NCI-H1417 treated with DMSO at 0.1 percent for 48 hours (cell line): Measurements from ENCODE around the gene MSX2.
"Not testable (repeated sequence)": the region's sequence is repeated elsewhere in the genome, so short reads cannot be mapped to it uniquely, and the experiment has no call there.

ENCODE experiments used
- DNase-seq: peaks from one replicate; lab custom pipeline; 2025; lab: John Stamatoyannopoulos, UW

The MSX2 gene

DNA sequence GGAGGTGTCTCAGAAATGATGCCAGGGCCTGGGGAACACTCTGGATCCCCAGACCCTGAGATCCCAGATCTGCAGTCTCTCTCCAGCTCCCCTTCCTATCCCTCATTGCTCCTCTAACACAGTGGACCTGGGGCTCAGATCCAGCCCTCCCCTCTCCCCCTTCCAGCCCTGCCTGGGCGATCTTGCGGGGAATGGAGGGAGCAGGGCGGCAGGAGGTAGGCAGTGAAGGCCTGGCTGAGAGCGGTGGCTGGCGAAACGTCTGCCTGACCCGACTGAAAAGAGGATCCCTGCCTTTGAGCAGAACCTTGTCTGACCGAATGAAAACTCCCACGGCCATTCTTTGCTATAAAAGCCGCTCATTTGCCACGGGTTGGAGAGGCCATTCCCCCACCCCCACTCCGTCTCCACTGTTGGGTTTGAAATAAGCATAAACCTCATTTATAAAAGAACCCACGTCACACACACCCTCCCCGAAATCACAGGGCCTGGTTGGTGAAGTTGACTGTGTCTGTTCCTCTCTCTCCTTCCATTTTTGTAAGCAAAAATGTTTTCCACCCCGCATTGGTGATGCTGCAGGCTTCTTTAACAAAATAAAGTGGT is 8.8 kb downstream of the MSX2 start:
- no peak for DNase-seq

DNA sequence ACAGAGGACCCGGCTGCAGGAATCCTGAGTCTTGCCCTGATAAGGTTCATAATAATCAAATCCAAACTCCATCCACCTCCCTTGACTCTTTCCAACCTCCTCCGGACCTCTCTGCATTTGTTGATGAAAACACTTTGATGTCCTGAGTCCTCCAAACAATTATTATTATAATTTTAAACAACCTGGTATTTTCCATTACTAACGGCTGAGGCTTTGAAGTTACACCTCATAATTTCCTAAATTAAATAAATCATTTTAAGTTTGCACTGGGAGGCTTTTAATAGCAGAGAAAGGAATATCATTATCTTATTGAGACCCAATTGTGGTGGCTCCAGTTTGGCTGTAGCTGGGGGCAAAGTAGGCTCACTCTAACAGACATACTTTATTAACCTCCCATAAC is 9.5 kb downstream of the MSX2 start:
- no peak for DNase-seq

DNA sequence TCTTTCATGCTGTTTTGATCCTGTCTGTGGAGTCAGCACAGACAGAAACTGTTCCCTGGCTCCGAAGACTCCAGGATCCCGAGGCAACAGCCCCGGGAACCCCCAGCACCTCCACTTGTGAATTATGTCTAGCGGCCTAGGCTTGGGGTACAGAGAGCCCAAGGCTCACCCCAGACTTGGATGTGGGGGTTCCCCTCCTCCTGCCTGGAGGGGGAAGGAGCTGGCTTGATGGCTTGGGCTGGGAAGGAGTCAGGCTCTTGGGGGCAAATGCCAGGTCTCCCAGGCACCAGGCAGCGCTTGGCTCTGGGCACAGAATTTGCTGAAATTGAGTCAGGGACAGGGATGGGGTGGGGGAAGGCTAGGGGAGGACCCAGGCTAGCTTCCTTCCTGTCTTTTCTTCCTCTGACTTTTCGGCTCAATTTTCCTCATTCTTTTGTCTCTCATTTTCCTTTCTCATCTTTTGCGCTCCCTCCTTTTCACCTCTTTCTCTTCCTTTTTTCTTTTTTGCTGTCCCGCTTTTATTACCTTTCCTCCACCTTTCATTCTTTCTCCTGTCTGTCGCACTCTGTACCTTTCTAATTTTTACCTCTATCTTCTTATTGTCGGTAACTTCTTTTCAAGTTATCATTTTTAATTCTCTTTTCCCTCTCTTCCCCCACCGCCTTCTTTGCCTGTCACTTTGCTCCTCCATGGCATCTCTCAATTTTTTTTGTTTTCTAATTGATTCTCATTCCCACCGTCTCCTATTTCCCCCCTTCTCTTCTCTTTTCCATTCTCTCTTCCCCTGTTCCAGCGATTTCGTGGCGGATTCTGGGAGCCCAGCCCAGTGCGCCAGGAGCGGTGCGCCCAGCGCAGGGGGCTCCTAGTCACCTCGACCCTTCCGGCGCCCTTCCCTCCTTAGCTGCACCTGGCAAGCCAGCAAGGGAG is 10.5 kb downstream of the MSX2 start:
- DNase-seq: no peak

DNA sequence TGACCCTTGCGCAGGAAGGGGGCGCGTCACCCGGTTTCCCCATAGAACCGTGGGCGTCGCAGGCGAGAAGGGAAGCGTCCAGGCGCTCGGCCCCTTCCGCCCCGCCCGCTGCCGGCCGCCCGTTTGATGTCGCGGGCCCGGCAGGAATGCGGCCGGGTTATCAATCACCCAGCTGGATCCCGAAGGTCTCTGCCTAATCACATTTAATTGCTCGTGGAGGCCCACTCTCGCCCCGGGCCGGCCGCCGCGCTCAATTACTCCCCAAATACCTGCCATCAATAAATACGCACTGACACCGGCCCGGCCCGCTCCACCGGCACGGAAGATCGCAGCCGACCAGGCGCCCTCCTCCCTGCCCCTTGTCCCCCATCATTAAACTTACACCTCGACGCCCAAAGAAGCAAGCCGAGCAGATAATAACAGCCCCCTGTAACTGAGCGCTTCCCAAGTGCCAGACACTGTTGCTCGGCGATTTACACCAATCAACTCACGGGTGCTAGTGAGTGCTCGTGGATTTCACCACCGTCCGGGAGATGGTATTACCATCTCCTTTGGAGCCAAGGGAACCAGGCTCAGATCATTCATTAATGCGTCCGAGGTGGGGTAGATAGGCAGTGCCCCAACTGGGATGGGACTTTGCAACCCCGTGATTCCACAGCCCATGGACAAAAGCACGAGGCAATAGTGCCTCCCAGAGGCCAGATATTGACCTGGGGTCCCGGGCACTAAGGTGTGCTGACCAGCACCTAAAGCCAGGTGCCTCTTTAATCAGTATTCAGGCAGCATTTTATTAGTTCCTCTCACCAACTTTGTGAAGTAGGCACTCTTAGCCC is 11.3 kb downstream of the MSX2 start:
- DNase-seq: no peak

DNA sequence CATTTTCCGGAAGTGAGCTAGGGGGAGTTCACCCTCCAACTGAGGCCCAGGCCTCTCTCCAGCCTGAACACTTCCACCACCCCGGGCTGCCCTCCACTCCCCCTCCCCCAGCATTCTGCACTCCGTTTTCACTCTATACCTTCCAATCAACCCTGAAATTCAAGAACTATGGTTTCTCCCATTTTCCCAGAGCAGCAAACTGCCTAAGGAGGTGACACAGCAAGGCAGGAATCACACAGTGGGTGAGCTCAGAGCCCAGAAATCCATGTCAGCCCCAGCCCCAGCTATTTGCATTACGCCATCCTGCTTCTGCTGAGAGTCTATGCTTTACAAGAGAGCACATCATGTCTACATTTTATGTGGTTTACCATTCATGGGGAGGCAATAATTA is 11.9 kb downstream of the MSX2 start:
- DNase-seq: no peak

DNA sequence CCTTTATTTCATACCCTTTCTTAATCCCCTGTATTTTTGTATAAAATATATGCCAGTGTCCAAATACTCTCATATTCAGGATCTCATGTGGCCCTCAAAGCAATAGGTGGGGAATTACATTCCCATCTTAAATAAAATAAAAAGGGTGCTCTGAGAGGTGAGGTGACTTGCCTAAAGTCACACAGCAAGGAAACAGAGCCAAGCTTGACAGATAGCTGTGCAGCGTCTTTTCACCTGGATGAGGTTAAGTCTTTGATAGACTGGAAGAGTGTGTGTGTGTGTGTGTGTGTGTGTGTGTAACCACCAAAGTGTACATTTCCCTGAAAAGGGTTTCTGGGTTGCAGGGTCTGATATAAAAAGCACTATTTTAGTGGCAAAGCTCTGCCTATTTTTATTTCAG is 12.4 kb downstream of the MSX2 start:
- DNase-seq: no peak

DNA sequence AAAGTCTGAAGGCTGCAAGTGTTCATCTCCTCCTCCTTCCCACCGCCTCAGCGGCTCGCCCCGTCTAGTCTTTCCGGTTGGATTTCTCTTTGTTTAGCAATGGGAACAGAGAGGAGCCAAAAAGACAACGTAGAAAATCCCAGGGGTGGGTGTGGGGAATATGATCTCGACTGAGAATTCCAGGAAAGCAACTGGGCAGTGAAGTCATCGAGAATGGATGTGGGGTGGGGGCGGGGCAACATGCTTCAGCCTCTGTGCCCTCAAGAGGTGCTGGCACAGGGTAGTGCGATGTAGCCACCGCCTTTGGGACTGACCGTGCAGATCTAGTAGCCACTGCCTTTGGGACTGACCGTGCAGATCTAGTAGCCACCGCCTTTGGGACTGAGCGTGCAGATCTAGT is 12.9 kb downstream of the MSX2 start:
- no peak for DNase-seq

DNA sequence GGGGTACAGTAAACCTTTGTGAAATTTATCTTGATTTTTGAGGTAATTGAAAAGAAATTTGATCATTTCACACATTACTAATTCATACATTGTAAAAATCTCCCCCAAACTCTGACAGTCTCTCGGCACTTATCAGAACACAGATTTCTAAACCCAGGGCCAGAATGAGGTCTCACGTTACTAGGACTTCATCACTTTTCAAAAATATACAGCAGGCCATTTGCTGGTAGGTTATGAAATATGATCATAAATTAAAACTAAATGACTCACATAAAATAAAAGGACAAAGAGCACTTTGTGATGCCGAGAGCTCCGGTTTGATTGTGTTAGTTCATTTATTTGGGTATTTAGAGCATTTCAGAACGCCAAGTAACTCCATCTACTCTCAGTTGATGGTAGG is 17.0 kb downstream of the MSX2 start:
- no peak for DNase-seq

DNA sequence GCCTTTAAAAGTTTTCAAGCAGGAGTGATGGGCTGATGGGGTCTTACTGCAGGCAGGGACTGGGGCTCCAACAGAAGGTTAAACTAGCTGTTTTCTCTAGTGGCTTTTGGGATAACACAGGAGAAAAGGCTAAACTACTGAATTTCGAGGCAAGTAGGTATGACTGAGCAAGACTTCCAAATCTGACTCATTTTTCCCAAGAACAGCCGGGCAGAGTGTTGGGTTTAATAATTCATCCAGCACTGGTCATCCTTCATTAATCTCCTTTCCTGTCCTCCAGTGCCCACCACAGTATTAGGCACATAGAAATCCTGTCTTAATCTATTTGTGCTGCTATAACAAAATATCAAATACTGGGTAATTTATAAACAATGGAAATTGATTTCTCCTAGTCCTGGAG is 20.5 kb downstream of the MSX2 start:
- DNase-seq: no peak

DNA sequence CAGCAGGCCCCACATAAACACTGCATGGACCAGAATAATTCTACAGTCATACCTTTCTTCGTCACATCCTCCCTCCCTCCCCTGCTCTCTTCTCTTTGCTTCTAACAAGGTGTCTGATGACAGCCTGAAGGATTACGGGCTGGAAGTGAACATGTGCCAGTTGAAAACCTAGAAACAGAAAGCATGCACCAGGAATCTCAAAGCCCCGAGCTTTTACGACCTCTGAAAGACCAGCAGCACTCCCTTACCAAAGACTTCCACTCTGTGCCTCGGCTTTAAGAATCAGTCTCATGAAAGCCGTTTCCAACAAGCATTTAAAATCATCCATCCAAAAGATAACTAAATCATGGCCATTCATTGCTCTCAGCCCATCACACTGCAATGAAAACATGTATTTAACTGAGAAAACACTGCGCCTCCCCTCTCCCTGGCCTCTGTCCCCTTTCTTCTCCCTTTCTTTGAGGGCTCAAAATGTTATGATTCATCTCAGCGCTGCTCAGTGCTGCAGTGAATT is 21.3 kb downstream of the MSX2 start:
- no peak for DNase-seq

DNA sequence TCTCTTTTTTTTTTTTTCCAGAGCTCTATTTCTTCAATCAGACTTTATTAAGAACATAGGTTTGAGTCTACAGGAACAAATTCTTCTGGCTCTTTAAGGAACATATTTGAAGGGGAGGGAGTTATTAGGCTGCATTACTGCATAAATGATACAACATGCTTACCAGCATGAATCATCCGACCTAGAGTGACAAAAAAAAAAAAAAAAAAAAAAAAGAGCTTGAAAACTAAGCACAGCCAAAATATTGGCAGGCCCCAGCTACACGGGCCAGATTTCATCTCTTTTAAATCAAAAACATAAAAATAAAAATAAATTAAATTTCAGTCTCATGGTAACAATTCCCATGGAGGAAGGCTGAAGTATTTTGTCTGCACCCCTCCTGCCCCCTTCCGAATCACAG is 26.3 kb downstream of the MSX2 start:
- DNase-seq: no peak

DNA sequence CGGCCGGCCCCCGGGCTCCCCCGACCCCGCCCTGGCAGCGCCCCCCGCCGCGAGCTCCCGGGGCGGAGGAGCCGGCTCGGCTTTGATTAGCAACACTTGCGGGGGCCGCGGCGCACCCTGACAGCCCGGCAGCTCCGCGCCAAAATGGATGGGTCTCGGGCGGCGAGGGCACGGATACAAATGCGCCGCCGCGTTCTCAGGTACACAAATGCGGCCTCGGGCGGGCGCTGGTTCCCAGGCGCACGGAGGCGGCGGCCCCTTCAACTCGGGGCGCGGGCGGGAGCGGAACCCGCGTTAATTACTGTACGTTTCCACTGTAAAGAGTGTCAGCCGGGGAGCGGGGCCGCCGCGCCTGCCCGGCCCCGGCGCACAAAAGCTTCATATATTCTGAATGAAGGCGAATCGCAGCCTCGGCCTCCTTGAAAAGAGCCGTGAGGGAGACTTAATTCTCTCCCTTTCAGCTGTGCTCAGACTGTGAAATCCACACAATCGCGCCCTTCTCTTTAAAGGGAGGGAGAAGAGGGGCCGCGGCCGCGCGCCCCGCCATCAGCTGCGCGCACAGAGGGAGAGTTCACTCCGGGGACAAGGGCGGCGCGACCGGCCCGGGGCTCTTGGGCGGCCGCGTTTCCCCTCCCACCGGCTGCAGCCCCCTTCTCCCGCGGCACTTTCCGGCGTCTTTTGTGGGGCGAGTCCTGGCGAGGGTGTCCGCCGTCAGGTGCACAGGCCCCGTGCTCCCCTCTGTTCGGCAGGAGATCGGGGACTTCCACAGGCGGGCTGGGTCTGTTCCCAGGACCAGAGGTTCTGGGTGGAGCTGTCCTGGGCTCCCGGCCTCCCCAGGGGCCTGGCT is 27.0 kb downstream of the MSX2 start:
- DNase-seq: no peak

DNA sequence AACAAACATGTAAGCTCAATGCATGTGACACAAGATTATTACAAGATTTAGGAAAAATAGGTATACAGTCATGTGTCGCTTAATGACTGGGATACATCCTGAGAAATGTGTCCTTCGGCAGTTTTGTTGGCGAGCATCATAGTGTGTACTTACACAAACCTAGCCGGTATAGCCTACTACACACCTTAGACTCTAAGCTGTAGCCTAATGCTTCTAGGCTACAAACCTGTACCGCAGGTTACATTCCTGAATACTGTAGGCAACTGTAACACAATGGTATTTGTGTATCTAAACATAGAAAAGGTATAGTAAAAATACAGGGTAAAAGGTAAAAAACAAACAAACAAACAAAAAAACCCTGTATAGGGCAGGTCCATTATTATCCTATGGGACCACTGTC is 27.7 kb downstream of the MSX2 start:
- DNase-seq: no peak

DNA sequence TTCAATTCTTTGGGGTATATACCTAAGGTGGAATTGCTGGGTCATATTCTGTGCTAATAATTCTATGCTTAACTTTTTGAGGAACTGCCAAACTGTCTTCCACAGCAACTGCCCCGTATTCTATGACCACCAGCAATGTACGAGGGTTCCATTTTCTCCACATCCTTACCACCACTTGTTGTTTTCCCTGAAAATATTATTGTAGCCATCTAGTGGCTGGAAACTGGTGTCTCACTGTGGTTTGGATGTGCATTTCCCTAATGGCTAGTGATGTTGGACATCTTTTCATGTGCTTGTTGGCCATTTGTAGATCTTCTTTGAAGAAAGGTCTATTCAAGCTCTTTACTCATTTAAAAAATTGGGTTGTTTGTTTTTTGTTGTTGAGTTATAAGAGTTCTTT is 30.7 kb downstream of the MSX2 start:
- DNase-seq: no peak

DNA sequence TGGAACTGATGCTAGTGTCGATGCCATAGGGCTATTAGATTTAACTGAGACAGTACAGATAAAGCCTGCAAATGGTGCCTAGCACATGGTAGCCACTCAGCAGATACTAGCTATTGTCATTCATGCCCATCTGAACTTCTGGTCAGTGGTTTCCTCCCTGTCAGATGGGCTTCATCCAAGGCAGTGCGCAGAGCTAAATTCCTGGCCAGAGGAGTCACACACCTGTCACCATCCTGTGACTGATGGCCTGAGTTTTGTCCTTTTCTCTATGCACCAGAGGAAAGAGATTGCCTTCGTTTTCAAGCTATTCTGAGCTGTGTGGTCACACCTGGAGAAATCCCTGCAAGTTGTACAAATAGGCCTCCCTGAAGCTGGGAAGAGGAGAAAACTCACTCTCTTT is 34.7 kb downstream of the MSX2 start:
- no peak for DNase-seq

DNA sequence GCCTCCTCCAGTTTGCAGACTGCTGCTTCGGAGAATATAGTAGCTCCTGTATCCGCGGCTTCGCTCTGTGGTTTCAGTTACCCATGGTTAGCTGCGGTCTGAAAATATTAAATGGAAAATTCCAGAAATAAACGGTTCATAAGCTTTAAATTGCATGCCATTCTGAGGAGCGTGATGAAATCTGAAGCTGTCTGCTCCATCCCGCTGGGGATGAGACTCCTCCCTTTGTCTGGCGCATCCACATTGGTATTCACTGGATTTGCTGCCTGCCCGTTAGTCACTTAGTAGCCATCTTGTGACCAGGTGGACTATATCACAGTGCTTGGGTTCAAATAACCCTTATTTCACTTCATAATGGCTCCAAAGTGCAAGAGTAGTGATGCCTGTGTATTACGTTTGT is 36.3 kb downstream of the MSX2 start:
- DNase-seq: no peak

DNA sequence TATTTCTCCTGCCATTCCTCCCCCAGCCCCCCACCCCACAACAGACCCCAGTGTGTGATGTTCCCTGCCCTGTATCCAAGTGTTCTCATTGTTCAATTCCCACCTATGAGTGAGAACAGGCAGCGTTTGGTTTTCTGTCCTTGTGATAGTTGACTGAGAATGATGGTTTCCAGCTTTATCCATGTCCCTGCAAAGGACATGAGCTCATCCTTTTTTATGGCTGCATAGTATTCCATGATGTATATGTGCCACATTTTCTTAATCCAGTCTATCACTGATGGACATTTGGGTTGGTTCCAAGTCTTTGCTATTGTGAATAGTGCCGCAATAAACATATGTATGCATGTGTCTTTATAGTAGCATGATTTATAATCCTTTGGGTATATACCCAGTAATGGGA is 37.0 kb downstream of the MSX2 start:
- DNase-seq: not testable (repeated sequence)

DNA sequence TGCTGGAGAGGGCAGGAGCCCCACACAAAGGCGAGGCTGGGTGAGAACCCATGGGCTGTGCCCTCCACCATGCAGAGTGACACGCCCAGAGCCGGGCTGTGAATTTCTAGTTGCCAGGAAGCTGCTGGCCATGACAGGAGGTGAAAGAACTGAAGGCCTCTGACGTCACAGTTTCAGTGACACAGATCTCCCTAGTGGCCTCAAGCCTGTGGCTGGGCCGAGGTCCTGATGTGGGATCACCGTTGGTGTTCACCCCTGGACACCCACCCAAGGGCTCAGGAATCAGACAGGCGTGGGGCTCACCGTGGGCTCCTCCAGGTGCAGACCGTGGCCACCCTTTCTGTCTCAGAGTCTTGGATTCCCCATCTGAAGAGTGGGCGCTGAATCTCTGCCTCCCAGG is 39.9 kb downstream of the MSX2 start:
- DNase-seq: no peak

DNA sequence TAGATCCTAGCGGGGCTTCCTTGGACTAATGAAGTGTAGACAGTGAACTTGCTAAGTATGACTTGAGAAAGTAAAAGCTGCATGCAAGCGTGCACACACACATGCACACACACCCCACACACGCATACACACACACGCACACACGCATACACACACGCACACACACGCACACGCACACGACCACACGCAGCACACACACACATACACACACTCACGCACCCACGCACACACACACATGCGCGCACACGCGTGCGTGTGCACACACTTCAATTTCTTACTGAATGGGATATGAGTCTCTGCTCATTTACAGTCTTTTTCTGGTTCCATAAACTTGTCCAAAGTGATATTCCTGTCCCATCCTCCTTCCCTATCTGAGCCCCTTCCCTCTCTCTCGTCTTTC is 41.2 kb downstream of the MSX2 start:
- no peak for DNase-seq

DNA sequence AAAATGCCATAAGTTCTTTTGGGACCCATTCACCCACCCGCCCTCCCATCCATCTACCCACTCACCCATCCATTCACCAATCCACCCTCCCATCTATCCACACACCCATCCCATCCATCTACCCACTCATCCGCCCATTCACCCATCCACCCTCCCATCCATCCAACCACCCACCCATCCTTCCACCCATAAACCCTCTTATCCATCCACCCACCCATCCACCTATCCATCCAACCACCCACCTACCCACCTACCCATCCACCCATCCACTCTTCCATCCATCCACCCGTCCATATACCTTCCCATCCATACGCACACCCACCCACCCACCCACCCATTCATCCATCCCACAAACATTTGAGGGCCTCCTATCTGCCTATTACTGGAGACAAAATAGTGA is 43.3 kb downstream of the MSX2 start:
- no peak for DNase-seq

DNA sequence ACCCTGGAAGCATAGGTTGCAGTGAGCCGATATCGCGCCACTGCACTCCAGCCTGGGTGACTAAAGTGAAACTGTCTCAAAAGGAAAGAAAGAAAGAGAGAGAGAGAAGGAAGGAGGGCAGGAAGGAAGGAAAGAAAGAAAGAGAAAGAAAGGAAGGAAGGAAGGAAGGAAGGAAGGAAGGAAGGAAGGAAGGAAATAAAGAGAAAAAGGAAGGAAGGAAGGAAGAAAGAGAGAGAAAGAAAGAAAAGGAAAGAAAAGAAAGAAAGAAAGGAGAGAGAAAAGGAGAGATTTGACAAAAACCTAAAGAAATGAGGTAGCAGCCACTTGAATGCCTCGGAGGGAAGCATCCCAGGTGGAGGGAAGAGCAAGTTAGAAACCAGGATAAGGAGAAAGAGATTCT is 44.6 kb downstream of the MSX2 start:
- no peak for DNase-seq

DNA sequence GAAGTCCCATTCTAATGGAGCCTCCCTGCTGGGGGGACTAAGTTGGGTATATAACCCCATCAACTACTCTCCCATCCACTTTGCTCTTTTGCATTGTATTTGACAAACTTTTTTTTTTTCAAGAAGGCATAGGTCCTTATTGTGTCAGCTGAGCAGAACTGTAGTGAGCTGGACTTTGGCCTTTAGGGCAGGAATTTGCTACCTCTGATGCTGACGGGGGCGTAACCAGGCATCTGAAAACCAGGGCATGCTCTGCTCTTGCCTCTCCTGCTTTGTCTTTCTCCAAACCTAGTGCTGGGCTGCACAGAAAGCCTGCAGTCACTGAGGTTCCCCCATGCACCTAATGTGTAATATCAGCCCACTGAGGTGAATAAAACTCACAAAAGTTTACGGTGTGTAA is 49.0 kb downstream of the MSX2 start:
- no peak for DNase-seq
